Tongue (tissue), 2 donors: ENCODE results near the gene SPTBN4. TPM values are rescaled to one million over a fixed set of nuclear protein-coding genes. Genes with fewer than 3 reads are reported as not detected.
A peak's percentile ranks its signal among the peaks of the same experiment; 100 is the strongest.
"Not testable (repeated sequence)": the region's sequence is repeated elsewhere in the genome, so short reads cannot be mapped to it uniquely, and the experiment has no call there.

Experiments used
- DNase-seq: peaks from one replicate; pipeline ENCODE4 v3.0.0-alpha.2; 2015
- total RNA-seq: library from RNA; depleted of rRNA; stranded (reverse); fragments of >200 nt; gene quantifications from one replicate; pipeline ENCODE4 v1.2.3, GENCODE V29; 2014

Gene SPTBN4
- total RNA-seq, 1 donor from 2014 or later = 0.92 TPM

DNA sequence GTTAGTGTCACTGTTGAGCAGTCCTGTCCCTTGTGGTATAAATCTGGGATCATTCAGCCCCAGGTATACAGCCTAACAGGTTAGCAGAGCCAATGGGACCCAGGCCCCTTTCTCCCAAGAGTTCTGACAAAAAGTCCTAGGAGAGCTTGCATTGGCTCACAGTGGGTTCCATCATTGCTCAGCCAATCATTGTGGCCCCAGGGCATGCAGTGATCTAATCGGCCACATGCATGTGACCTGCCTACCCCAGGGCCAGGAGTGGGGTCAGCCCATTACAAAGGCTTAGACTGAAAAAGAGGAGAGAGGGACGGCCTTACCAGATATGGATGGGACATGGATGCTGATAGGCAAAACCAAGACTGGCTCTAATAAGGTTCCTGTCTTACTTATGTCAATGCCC lies 41.1 kb downstream of the SPTBN4 start:
- DNase-seq = no peak

DNA sequence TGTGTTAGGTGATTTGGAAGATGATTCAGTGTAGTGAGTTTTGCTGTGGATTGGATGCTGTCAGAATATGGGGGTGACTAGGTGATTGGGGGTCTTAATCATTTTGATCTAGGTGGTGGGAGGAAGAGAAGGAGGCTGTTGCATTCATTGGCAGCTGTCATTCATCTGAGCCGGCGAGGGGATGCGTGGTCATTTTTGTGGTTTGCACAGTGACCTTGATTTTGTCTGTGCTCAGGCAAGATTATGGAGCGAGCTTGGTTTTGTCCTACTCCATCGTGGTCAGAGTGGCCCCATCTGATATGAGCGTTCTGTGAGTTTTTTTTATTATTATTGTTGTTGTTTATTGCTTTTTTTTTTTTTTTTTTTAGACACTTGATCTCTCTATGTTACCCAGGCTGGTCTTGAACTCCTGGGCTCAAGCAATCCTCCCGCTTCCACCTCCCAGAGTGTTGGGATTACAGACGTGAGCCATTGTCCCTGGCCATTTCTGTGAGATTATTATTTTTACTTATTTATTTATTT lies 42.0 kb downstream of the SPTBN4 start:
- DNase-seq = no peak

DNA sequence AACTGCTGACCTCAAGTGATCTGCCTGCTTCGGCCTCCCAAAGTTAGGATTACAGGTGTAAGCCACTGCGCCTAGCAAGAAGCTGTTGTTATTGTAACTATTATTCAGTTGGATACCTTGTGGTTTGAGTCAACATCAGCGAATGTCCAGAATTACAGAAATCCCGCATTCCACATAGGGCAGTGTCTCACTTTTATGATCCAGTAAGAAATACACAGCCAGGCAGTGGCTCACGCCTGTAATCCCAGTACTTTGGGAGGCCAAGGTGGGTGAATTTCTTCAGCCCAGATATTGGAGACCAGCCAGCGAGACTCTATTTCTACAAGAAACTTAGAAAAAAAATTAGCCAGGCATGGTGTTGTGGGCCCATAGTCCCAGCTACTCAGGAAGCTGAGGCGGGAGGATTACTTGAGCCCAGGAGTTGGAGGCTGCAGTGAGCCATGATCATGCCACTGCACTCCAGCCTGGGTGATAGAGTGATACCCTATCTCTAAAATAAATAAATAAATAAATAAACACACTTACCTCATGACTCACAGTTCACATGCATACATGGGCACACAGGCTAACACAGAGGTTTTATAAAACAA lies 43.8 kb downstream of the SPTBN4 start:
- DNase-seq = no peak

DNA sequence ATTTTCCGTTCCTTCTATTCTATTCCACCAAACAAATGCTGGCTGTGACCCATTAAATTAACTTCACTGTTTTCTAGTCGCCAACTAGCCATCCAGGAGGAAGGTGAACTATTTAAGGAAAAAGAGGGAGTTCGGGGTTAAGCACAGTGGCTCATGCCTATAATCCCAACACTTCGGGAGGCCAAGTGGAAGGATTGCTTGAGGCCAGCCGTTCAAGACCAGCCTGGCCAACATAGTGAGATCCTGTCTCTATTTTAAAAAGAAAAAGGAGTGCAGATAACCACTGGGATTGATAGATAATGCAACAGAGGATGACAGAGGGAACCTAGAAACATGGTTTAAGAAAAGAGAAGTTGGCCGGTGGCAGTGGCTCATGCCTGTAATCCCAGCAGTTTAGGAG lies 44.7 kb downstream of the SPTBN4 start:
- DNase-seq = no peak

- DNase-seq = no peak
Observed at GRCh38 chr19:40512110-40512472, 45.3 kb downstream of the SPTBN4 start.

DNA sequence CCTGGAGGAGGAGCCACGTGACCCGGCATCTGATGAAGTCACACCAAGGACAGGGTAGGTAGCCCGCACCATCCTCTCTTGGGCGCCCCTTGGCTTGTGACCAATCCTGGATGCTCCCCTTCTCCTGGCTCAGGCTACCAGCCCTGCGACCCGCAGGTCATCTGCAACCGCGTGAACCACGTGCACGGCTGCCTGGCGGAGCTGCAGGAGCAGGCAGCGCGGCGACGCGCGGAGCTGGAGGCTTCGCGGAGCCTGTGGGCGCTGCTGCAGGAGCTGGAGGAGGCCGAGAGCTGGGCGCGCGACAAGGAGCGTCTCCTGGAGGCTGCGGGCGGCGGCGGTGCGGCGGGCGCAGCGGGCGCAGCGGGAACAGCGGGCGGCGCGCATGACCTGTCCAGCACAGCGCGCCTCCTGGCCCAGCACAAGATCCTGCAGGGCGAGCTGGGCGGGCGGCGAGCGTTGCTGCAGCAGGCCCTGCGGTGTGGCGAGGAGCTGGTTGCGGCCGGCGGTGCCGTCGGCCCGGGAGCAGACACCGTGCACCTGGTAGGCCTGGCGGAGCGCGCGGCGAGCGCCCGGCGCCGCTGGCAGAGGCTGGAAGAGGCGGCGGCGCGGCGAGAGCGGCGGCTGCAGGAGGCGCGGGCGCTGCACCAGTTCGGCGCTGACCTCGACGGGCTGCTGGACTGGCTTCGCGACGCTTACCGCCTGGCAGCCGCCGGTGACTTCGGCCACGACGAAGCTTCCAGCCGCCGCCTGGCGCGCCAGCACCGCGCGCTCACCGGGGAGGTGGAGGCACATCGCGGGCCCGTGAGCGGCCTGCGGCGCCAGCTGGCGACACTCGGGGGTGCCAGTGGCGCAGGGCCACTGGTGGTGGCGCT lies 45.9 kb downstream of the SPTBN4 start:
- peak; percentile 17 for DNase-seq

DNA sequence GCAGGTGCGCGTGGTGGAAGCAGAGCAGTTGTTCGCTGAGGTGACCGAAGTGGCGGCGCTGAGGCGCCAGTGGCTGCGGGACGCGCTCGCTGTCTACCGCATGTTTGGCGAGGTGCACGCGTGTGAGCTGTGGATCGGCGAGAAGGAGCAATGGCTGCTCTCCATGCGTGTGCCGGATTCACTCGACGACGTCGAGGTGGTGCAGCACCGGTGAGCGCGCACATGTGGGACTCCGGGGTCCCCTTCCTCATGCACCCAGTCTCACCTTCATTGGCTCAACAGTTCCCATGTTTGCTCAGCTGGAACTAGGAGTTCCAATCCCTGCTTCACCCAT lies 46.5 kb downstream of the SPTBN4 start:
- no peak for DNase-seq

DNA sequence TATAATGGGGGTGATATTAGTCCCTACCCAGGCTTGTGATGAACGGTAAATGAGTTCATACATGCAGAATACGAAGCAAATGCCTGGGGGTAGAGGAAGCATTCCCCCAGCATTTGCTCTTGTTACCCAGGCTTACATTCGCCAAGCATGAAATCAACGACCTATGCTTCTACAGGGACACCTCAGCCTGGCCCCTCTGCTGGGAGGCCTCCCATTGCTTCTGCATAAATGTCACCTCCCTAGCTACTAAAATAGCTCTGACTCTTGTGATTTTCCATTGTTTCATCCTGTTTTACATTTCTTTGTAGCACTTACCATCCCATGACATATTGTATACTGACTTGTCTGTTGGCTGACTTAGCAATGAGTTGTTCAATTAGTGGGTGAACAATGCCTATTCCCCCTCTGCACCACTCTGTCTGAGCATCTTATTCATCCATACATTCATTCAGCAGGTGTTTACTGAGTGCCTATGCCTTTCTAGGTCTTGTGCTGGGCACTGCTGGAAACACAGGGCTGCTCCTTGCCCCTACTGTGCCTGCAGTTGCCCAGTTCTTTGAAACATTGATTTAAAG lies 47.0 kb downstream of the SPTBN4 start:
- no peak for DNase-seq

- DNase-seq = no peak
Observed at GRCh38 chr19:40517248-40517647, 50.4 kb downstream of the SPTBN4 start.

- no peak for DNase-seq
Observed at GRCh38 chr19:40519352-40520322, 52.8 kb downstream of the SPTBN4 start.

DNA sequence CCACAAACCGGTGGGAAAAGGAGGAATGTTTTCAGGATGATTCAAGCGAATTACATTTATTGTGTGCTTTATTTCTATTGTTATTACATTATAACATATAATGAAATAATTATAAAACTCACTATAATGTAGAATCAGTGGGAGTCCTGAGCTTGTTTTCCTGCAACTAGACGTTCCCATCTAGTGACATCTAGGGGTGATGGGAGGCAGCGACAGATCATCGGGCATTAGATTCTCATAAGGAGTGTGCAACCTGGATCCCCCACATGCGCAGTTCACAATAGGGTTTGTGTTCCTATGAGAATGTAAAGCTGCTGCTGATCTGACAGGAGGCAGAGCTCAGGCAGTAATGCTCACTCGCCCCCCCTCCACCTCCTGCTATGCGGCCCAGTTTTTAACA lies 54.5 kb downstream of the SPTBN4 start:
- no peak for DNase-seq

DNA sequence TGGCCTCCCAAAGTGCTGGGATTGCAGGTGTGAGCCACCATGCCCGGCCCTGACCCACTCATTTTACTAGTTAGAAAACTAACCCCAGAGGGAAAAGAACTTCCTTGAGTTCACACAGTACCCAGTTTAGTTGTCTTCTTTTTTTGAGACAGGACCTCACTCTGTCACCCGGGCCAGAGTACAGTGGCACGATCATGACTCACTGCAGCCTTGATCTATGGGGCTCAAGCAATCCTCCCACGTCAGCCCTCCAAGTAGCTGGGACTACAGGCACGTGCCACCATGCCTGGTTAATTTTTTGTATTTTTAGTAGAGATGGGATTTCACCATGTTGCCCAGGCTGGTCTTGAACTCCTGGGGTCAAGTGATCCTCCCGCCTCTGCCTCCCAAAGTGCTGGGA lies 55.1 kb downstream of the SPTBN4 start:
- DNase-seq = not testable (repeated sequence)

- DNase-seq = peak; percentile 31
Observed at GRCh38 chr19:40523322-40524047, 56.7 kb downstream of the SPTBN4 start.

DNA sequence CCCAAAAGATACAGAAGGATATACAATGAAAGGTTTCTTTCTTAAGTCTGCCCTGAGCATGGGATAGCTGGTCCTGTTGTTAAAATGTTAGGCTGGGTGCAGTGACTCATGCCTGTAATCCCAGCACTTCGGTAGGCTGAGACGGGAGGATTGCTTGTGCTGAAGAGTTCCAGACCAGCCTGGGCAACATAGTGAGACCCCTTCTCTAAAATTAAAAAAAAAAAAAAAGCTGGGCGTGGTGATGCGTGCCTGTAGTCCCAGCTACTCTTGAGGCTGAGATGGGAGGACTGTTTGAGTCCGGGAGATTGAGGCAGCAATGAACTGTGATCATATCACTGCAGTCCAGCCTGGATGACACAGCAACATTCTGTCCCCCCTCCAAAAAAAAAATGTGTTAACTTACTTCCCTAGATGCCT lies 57.3 kb downstream of the SPTBN4 start:
- no peak for DNase-seq

DNA sequence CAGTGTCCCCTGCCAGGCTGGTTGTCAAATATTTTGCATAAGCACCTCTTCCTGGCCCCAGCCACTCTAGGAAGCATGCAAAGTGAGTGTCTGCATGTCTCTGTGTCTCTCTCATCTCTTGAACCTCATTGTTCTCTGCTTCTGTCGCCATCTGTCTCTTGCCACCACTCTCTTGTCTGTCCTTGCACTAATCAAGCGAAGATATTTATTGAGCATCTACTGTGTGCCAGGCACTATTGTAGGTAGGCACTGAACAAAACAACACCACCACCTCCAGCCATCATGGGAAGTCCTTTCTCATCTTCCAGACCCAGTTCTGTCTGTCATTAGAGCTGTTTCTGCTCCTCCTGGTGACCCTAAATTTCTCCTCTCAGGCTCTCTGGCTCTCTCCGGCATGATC lies 57.9 kb downstream of the SPTBN4 start:
- DNase-seq = no peak

DNA sequence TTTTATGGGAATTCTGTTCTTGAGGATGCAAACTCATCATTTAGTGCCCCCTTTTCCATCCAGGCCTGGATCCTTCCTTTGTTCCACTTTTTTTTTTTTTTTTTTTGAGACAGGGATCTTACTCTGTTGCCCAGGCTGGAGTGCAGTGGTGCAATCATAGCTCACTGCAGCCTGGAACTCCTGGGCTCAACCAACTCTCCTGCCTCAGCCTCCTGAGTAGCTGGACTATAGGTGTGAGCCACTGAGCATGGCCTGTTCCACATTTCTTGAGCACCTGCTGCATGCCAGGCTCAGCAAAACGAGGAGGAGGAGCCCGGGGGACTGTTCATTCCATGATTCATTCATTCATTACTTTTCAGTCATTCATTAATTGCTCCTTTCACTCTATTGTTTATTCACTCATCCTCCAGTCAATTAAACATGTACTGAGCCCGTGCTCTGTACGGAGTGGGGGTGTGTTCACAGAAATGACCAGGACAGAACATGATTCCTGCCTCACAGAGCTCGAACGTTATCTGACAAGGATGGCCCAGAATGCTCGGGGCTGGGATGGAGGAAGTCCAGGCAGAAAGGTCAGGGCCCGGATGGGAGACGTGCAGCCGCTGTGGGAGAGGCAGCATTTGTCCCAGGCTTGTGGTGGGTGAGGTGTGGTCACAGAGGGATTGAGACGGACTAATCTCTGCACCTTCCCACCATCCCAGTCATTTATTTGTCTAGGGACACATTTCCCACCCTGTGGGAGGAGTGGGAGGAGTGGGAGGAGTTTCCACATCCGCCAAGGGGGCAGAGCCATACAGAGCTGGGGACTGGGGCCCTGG lies 58.6 kb downstream of the SPTBN4 start:
- DNase-seq = no peak

DNA sequence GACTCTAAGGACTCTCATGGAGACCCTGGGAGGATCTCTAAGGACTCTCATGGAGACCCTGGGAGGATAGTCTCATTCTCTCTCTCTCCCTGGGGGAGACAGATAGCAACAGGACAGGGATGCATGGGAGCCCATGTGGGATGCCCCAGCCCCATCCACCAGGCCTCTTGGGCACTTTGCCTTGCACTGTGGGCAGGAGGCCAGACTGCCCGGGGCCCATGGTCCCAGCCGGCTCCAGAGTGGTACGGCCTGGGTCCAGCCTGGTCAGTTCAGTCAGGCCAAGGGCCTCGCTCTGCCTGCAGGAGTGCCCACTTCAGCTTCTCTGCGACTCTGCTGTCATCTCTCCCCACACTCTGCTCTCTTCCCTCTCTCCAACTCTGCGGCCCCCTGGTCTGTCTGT lies 61.3 kb downstream of the SPTBN4 start:
- DNase-seq = no peak

DNA sequence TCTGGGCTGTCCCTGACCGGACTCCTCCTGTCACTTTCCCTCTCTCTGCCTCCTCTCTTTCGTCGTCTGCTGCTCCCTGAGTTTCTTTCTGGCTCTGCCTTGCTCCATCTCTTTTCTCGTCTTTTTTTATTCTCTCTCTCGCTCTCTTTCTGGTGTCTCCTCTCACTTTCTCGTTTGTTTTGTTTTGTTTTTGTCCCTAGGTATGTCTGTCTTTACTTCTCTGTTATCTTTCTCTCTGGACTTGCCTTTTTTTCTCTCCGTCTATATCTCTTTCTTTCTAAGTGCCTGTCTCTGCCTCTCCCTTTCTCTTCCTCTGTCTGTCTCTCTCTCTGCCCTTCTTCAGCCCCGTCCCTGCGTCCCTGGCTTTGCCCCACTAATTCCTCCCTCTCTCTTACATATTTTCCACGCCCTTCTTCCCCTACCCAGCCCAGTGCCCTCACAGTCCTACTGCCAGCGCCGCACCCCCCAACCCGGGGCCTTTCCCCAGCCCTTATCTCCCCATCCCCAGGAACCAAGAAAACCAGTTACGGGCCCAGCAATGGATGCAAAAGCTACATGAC lies 61.8 kb downstream of the SPTBN4 start:
- no peak for DNase-seq

GRCh38 chr19:40529093-40529954 lies 62.5 kb downstream of the SPTBN4 start:
- peak; percentile 91 for DNase-seq
